Neural cell (in vitro differentiated cells): ENCODE data around the gene INPP4B. TPM values are rescaled to one million over a fixed set of nuclear protein-coding genes. Genes with fewer than 3 reads are reported as not detected.

Experiments used
- H2AFZ ChIP-seq: fragments of 200-600, 300-800 bp; sonication (generic), shearing (Covaris generic); 2 replicates; pipeline ENCODE4 v1.6.0; 2014; ENCODE audit warnings: low read depth, mild to moderate bottlenecking, antibody characterized with exemption, low read length, moderate library complexity
- H3F3A ChIP-seq: fragments of 200-600 bp; shearing (Covaris generic); 2 replicates; pipeline ENCODE4 v1.6.1; 2016; ENCODE audit warnings: mild to moderate bottlenecking, moderate library complexity, mixed read lengths, antibody characterized with exemption, low read length; ENCODE audit not compliant: insufficient read depth, poor library complexity, severe bottlenecking
- H3K27ac ChIP-seq: fragments of 200-600, 300-800 bp; sonication (generic), shearing (Covaris generic); 2 replicates; pipeline ENCODE4 v1.5.1; 2014; ENCODE audit warnings: mild to moderate bottlenecking, low read length, moderate library complexity
- H3K27me3 ChIP-seq: fragments of 300-800, 200-600 bp; sonication (generic), shearing (Covaris generic); 2 replicates; pipeline ENCODE4 v1.6.0; 2014; ENCODE audit warnings: mild to moderate bottlenecking, low read depth, low read length, moderate library complexity; ENCODE audit not compliant: insufficient read depth
- H3K36me3 ChIP-seq: fragments of 300-800, 200-600 bp; sonication (generic), shearing (Covaris generic); 2 replicates; pipeline ENCODE4 v1.5.1; 2014; ENCODE audit warnings: mild to moderate bottlenecking, antibody characterized with exemption, low read length, moderate library complexity; ENCODE audit not compliant: insufficient read depth
- H3K4me2 ChIP-seq: fragments of 300-800, 200-600 bp; sonication (generic), shearing (Covaris generic); 2 replicates; pipeline ENCODE4 v1.6.0; 2014; ENCODE audit warnings: mild to moderate bottlenecking, low read length
- H3K4me3 ChIP-seq: fragments of 300-800, 200-600 bp; sonication (generic), shearing (Covaris generic); 2 replicates; pipeline ENCODE4 v1.5.1; 2014; ENCODE audit warnings: mild to moderate bottlenecking, low read length, moderate library complexity
- H3K79me2 ChIP-seq: fragments of 200-600 bp; shearing (Covaris generic); replicated peaks from 2 replicates; pipeline ENCODE4 v1.6.0; 2014; ENCODE audit warnings: mild to moderate bottlenecking, low read length, moderate library complexity; ENCODE audit not compliant: insufficient read depth
- H3K9ac ChIP-seq: fragments of 300-800, 200-600 bp; sonication (generic), shearing (Covaris generic); 2 replicates; pipeline ENCODE4 v1.6.1; 2016; ENCODE audit warnings: mild to moderate bottlenecking, low read length, mixed read lengths
- H3K9me2 ChIP-seq: fragments of 200-600 bp; shearing (Covaris generic); 2 replicates; pipeline ENCODE4 v1.6.1; 2016; ENCODE audit warnings: mild to moderate bottlenecking, low read length, mixed read lengths; ENCODE audit not compliant: insufficient read depth
- H3K9me3 ChIP-seq: fragments of 200-600, 300-800 bp; sonication (generic), shearing (Covaris generic); 2 replicates; pipeline ENCODE4 v1.6.1; 2016; ENCODE audit warnings: mild to moderate bottlenecking, mixed run types, low read length, moderate library complexity, mixed read lengths
- H4K20me1 ChIP-seq: fragments of 200-600 bp; shearing (Covaris generic); 2 replicates; pipeline ENCODE4 v1.6.1; 2016; ENCODE audit warnings: mild to moderate bottlenecking, mixed run types; ENCODE audit not compliant: insufficient read depth
- CTCF ChIP-seq: fragments of 450-650 bp; IDR thresholded peaks from 2 replicates; pipeline ENCODE4 v1.5.1; 2014; ENCODE audit warnings: antibody characterized with exemption, mild to moderate bottlenecking, moderate library complexity; ENCODE audit not compliant: poor library complexity, severe bottlenecking
- EP300 ChIP-seq: fragments of 450-650 bp; conservative IDR thresholded peaks from 2 replicates; pipeline ENCODE4 v1.6.1; 2014; ENCODE audit warnings: antibody characterized with exemption, mild to moderate bottlenecking, moderate library complexity; ENCODE audit not compliant: poor library complexity, severe bottlenecking
- EZH2 ChIP-seq: fragments of 200-600, 300-800 bp; shearing (Covaris generic), sonication (generic); IDR thresholded peaks from 2 replicates; pipeline ENCODE4 v1.6.1; 2014; ENCODE audit warnings: antibody characterized with exemption, low read length, borderline replicate concordance, mild to moderate bottlenecking; ENCODE audit not compliant: insufficient read depth, poor library complexity, severe bottlenecking
- MXI1 ChIP-seq: fragments of 450-650 bp; conservative IDR thresholded peaks from 2 replicates; pipeline ENCODE4 v1.6.1; 2014; ENCODE audit warnings: antibody characterized with exemption, mild to moderate bottlenecking; ENCODE audit not compliant: poor library complexity, severe bottlenecking
- POLR2AphosphoS5 ChIP-seq: IDR thresholded peaks from 2 replicates; pipeline ENCODE4 v1.6.1; 2012
- RAD21 ChIP-seq: fragments of 450-650 bp; conservative IDR thresholded peaks from 2 replicates; pipeline ENCODE4 v1.6.1; 2014; ENCODE audit warnings: antibody characterized with exemption, mild to moderate bottlenecking, moderate library complexity
- REST ChIP-seq: IDR thresholded peaks from 2 replicates; pipeline ENCODE4 v1.6.1; 2012; ENCODE audit warnings: borderline replicate concordance
- SMC3 ChIP-seq: fragments of 450-650 bp; conservative IDR thresholded peaks from 2 replicates; pipeline ENCODE4 v1.6.1; 2014; ENCODE audit warnings: antibody characterized with exemption, mild to moderate bottlenecking, moderate library complexity; ENCODE audit not compliant: poor library complexity
- TAF1 ChIP-seq: IDR thresholded peaks from 2 replicates; pipeline ENCODE4 v1.6.1; 2012; ENCODE audit warnings: low read depth
- polyA plus RNA-seq: library from polyadenylated mRNA; depleted of rRNA; stranded (reverse); fragments of >200 nt; gene quantifications from 2 replicates; pipeline ENCODE4 v1.2.3, GENCODE V29; 2014

INPP4B gene
- polyA plus RNA-seq, 1 donor from 2014 or later = 0.30 TPM

- Histone ChIP-seq H4K20me1 (no peaks in the 10 kb centered on the region), H3K9ac (no peak overlapping the region), H3K9me2 (no peaks in the 10 kb centered on the region), H3K27me3 (no peaks in the 10 kb centered on the region), H3F3A (no peaks in the 10 kb centered on the region), H3K4me3 (no peak overlapping the region), H3K27ac (no peak overlapping the region), H2AFZ (no peak overlapping the region), H3K9me3 (no peaks in the 10 kb centered on the region), H3K4me2 (no peak overlapping the region), H3K36me3 (no peaks in the 10 kb centered on the region), H3K79me2 (no peaks in the 10 kb centered on the region)
- TF ChIP-seq SMC3 (no peak), MXI1 (no peak), CTCF (no peak), TAF1 (no peak), EZH2 (no peak), POLR2AphosphoS5 (no peak), REST (no peak), RAD21 (no peak), EP300 (no peak)
These were observed 602.8 kb downstream of the INPP4B start for GRCh38 chr4:142243255-142243654.

GRCh38 chr4:142242156-142242555 lies 603.9 kb downstream of the INPP4B start:
- TF ChIP-seq RAD21 = no peak
- no peak for TF ChIP-seq MXI1
- no peak for TF ChIP-seq REST

More at GRCh38 chr4:142242156-142242555, 603.9 kb downstream of the INPP4B start:
- Histone ChIP-seq H3K4me2 (no peak overlapping the region), H3F3A (no peaks in the 10 kb centered on the region), H3K9me2 (no peaks in the 10 kb centered on the region), H3K27me3 (no peaks in the 10 kb centered on the region), H3K9ac (no peak overlapping the region), H3K27ac (no peak overlapping the region), H3K79me2 (no peaks in the 10 kb centered on the region), H3K4me3 (no peak overlapping the region), H3K36me3 (no peaks in the 10 kb centered on the region), H2AFZ (no peak overlapping the region), H3K9me3 (no peaks in the 10 kb centered on the region), H4K20me1 (no peaks in the 10 kb centered on the region)
